HepG2 (cell line): Measurements from ENCODE around the gene TAMALIN. TPM values are rescaled to one million over a fixed set of nuclear protein-coding genes. Genes with fewer than 3 reads are reported as not detected.

Source experiments
- CHD2 ChIP-seq: IDR thresholded peaks from 2 replicates; pipeline ENCODE4 v1.6.1; 2011; ENCODE audit warnings: low read depth, low read length, improper control_type of control experiment
- FOSL1 ChIP-seq: sonication (generic); formaldehyde crosslinking; IDR thresholded peaks from 2 replicates; pipeline ENCODE4 v1.9.0; 2021; ENCODE audit warnings: missing genetic modification reagents, borderline replicate concordance
- HMGXB3 ChIP-seq: sonication (generic); formaldehyde crosslinking; IDR thresholded peaks from 2 replicates; pipeline ENCODE4 v1.4.0; 2020; ENCODE audit warnings: missing genetic modification reagents, borderline replicate concordance
- HOXD1 ChIP-seq: sonication (generic); formaldehyde crosslinking; IDR thresholded peaks from 2 replicates; pipeline ENCODE4 v1.5.0; 2020; ENCODE audit warnings: missing genetic modification reagents
- MAFF ChIP-seq: IDR thresholded peaks from 2 replicates; pipeline ENCODE4 v1.6.1; 2011; ENCODE audit warnings: low read depth, low read length, improper control_type of control experiment
- NFIC ChIP-seq: IDR thresholded peaks from 2 replicates; pipeline ENCODE4 v1.6.1; 2012; ENCODE audit warnings: mild to moderate bottlenecking, low read length, inconsistent platforms
- NR2F1 ChIP-seq, 2 experiments: fragments of 450-650 bp in 1 of 2; formaldehyde crosslinking in 1 of 2; IDR thresholded peaks; 2 replicates each; pipeline versions ENCODE4 v1.5.0 to v1.6.1; 2016 to 2020; ENCODE audit warnings: mild to moderate bottlenecking in 1 of 2, missing compliant biosample characterization in 1 of 2, missing genetic modification reagents in 1 of 2, moderate library complexity in 1 of 2
- REXO4 ChIP-seq: sonication (generic); formaldehyde crosslinking; IDR thresholded peaks from 2 replicates; pipeline ENCODE4 v1.8.0; 2022; ENCODE audit warnings: missing genetic modification reagents, mild to moderate bottlenecking, borderline replicate concordance
- SKI ChIP-seq: fragments of 450-650 bp; IDR thresholded peaks from one replicate; pipeline ENCODE4 v1.6.1; 2018; ENCODE audit warnings: mild to moderate bottlenecking; ENCODE audit not compliant: partially characterized antibody
- SP5 ChIP-seq: IDR thresholded peaks from 2 replicates; pipeline ENCODE4 v1.6.1; 2016; ENCODE audit warnings: low read depth, borderline replicate concordance
- U2AF2 ChIP-seq: fragments of 200-400 bp; formaldehyde crosslinking; IDR thresholded peaks from 2 replicates; pipeline ENCODE4 v1.6.1; 2017; ENCODE audit warnings: low read depth, mild to moderate bottlenecking, low read length
- ZBTB39 ChIP-seq: sonication (generic); formaldehyde crosslinking; IDR thresholded peaks from 2 replicates; pipeline ENCODE4 v1.5.0; 2020; ENCODE audit warnings: missing genetic modification reagents
- ZFP36L1 ChIP-seq: sonication (generic); formaldehyde crosslinking; IDR thresholded peaks from 2 replicates; pipeline ENCODE4 v1.8.0; 2022; ENCODE audit warnings: mild to moderate bottlenecking, missing genetic modification reagents, moderate library complexity
- ZFP82 ChIP-seq: sonication (generic); formaldehyde crosslinking; IDR thresholded peaks from 2 replicates; pipeline ENCODE4 v1.5.1; 2020; ENCODE audit warnings: mild to moderate bottlenecking, missing genetic modification reagents, borderline replicate concordance
- ZNF326 ChIP-seq: sonication (generic); formaldehyde crosslinking; IDR thresholded peaks from 2 replicates; pipeline ENCODE4 v1.4.0; 2020; ENCODE audit warnings: missing genetic modification reagents, borderline replicate concordance
- ZNF354B ChIP-seq: sonication (generic); formaldehyde crosslinking; IDR thresholded peaks from 2 replicates; pipeline ENCODE4 v1.8.0; 2022; ENCODE audit warnings: mild to moderate bottlenecking, missing genetic modification reagents
- ZNF530 ChIP-seq: sonication (generic); formaldehyde crosslinking; IDR thresholded peaks from 2 replicates; pipeline ENCODE4 v1.5.0; 2020; ENCODE audit warnings: low read depth, mild to moderate bottlenecking, missing genetic modification reagents
- ZNF543 ChIP-seq: sonication (generic); formaldehyde crosslinking; IDR thresholded peaks from 2 replicates; pipeline ENCODE4 v1.4.0; 2020; ENCODE audit warnings: mild to moderate bottlenecking, missing genetic modification reagents
- ZNF550 ChIP-seq: sonication (generic); formaldehyde crosslinking; IDR thresholded peaks from 2 replicates; pipeline ENCODE4 v1.4.0; 2020; ENCODE audit warnings: mild to moderate bottlenecking, missing genetic modification reagents, borderline replicate concordance
- ZNF7 ChIP-seq: IDR thresholded peaks from 2 replicates; pipeline ENCODE4 v1.6.1; 2016; ENCODE audit warnings: missing biosample characterization, missing genetic modification reagents
- ZNF761 ChIP-seq: sonication (generic); formaldehyde crosslinking; conservative IDR thresholded peaks from 2 replicates; pipeline ENCODE4 v1.4.0; 2020; ENCODE audit warnings: mild to moderate bottlenecking, missing genetic modification reagents
- ZSCAN29 ChIP-seq: sonication (generic); formaldehyde crosslinking; conservative IDR thresholded peaks from 2 replicates; pipeline ENCODE4 v1.4.0; 2020; ENCODE audit warnings: mild to moderate bottlenecking, missing genetic modification reagents
- polyA plus RNA-seq, 8 experiments: library from polyadenylated mRNA; depleted of rRNA in 3 of 8; stranded (reverse) in 7 of 8; unstranded in 1 of 8; fragments of >200 nt; fragmentation: Illumina TruSeq in 4 of 8; extraction: Trizol in 4 of 8; gene quantifications; 2 replicates each; pipeline versions ENCODE4 v1.2.1 to v1.2.3, GENCODE V29; 2011 to 2016; ENCODE audit warnings: low read depth in 4 of 8, missing spikeins in 1 of 8, mixed read lengths in 1 of 8; ENCODE audit not compliant: insufficient read depth in 1 of 8
- total RNA-seq, 5 experiments: library from RNA; depleted of rRNA; stranded (reverse); fragments of >200 nt; fragmentation: Illumina TruSeq; extraction: Trizol; gene quantifications; 2 replicates each; pipeline ENCODE4 v1.2.3, GENCODE V29; 2016; ENCODE audit warnings: low read depth in 1 of 5

The TAMALIN gene
- total and polyA plus RNA-seq, 2 of the 13 experiments (the other 11 are each of a cell fraction or from before 2014, with no cell fraction given): 2.9 to 10.9 TPM

- TF ChIP-seq HMGXB3 (CRISPR knock-in tag) (no peak), REXO4 (CRISPR knock-in tag) (no peak), ZNF326 (CRISPR knock-in tag) (no peak), ZFP36L1 (CRISPR knock-in tag) (no peak), ZNF530 (CRISPR knock-in tag) (no peak), SKI (no peak), SP5 (CRISPR knock-in tag) (peak; percentile 93), HOXD1 (CRISPR knock-in tag) (no peak), ZNF7 (CRISPR knock-in tag) (no peak), ZSCAN29 (CRISPR knock-in tag) (no peak), ZNF543 (peak; percentile 36; the same call in 1 of the 2 replicates), FOSL1 (CRISPR knock-in tag) (no peak), U2AF2 (no peak), ZBTB39 (no peak), ZFP82 (CRISPR knock-in tag) (no peak), ZNF761 (0 out of 2 replicates have a peak, but pooled peaks have one; percentile 58), ZNF550 (CRISPR knock-in tag) (no peak), NR2F1 (CRISPR knock-in tag; IDR thresholded peaks at IDR 0.05) (no peak; a peak in 1 of 4 replicates), CHD2 (no peak), MAFF (no peak), NFIC (no peak), ZNF354B (0 out of 2 replicates have a peak, but pooled peaks have one; percentile 15)
These were observed 3.4 kb downstream of the TAMALIN start (continued) for GRCh38 chr12:52010152-52010622.
